Measurements from ENCODE around the gene ZNF747.

DNA sequence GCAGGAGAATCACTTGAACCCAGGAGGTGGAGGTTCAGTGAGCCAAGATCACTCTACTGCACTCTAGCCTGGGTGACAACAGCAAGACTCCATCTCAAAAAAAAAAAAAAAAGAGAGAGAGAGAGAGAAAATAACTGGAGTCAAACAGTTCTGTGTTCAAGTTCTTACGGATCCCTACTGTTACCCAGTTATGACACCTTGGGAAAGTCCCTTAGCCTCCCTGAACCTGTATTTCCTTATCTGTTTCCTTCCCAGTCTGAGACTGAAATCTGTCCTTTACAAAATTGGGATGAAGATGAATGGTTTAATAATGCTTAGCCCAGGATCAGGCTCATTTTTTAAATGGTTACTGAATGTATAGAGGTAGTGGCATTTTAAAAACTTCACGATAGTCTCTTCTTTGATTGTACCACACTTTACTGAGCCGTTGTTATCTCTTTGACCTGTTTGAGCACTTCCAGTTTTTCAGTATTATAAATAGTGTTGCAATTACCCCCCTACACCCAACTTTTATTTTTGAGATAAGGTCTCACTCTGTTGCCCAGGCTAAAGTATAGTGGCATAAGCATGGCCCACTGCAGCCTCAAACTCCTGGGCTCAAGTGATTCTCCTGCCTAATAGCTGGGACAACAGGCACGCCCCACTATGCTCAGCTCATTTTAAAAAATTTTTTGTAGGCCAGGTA is 25.4 kb downstream of the ZNF747 start:
- TF ChIP-seq FOXK2 (IDR thresholded peaks at IDR 0.05) (no peak), ZNF384 (IDR thresholded peaks at IDR 0.05) (no peak), HDGF (IDR thresholded peaks at IDR 0.05; ENCODE audit: borderline replicate concordance) (no peak), FOXM1 (IDR thresholded peaks at IDR 0.05; ENCODE audit: borderline replicate concordance) (no peak), L3MBTL2 (conservative IDR thresholded peaks at IDR 0.05) (no peak), CTBP1 (IDR thresholded peaks at IDR 0.05; ENCODE audit: borderline replicate concordance) (no peak), SP1 (IDR thresholded peaks at IDR 0.05) (no peak), FOXA1 (IDR thresholded peaks at IDR 0.05) (no peak), BHLHE40 (IDR thresholded peaks at IDR 0.05; ENCODE audit: borderline replicate concordance) (no peak), ELF4 (IDR thresholded peaks at IDR 0.05) (no peak), TARDBP (IDR thresholded peaks at IDR 0.05) (no peak), ARNT (IDR thresholded peaks at IDR 0.05) (no peak), LEF1 (IDR thresholded peaks at IDR 0.05; ENCODE audit: borderline replicate concordance) (no peak), NFRKB (IDR thresholded peaks at IDR 0.05) (no peak)

All from HEK293T (cell line).